ENCODE measurements around the gene NT5DC3. TPM values are rescaled to one million over a fixed set of nuclear protein-coding genes. Genes with fewer than 3 reads are reported as not detected.

NT5DC3 gene
- total RNA-seq: 1 to 10 TPM; 2.7 to 5.3 TPM

DNA sequence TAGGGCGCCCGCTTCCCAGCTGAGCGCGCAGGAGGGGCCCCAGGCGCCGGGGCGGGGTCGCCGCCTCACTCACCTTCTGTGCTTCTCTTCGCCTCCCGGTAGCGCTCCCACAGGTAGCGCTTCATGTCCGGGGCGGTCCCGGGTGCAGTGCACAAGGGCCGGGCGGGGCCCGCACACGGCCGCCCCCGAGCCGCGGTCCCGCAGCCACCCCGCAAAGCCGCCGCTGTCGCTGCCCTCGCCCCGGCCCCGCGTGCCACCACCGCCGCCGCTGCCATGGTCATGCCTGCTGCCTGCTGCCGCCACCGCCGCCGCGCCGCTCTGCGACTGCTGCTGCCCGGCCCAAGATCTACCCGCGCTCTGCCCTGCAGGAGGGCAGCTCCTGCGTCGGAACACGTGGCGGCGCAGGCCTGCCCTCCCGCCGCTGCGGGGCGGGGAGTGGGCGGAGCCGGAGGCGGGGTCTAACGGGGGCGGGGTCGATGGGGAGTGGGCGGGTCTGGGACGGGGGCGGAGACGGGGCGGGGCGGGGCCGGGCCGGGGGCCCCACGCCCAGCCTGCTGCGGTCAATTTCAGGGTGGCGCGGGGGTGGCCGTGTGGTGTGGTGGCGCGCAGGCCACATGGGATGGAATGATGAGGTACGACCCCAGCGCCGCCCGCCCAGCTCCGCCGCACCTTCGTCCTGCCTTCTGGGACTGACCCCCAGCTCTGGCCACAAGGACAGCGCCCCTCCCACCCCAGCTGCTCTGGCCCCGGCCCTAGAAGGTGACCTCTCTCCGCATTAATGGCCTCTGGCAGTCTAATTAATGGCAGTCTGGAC lies at the start of gene NT5DC3:
Gene NT5DC3, minus strand, starts transcription at position 359 of the 814 bp plus-strand sequence. Its CDS starts 78 bp downstream, at position 281.
- Mint-ChIP-seq H3K9me3 (ENCODE audit: low read depth) (no peaks in the 10 kb centered on the region), H3K27me3 (peaks cover 13% of the 10 kb centered on the region), H3K27ac (peak within 1 kb of the TSS; percentile 73), H3K36me3 (peaks cover 3% of the 10 kb centered on the region), H3K4me3 (peak within 1 kb of the TSS; percentile 72), H3K4me1 (peaks cover 21% of the 10 kb centered on the region)
- DNase-seq: peak; percentile 85
- peak; percentile 89 for ATAC-seq
- CTCF ChIA-PET: interaction anchor here (1.3 kb wide), 1 partner anchor 124 kb away, joined by 3 read pairs; the partner anchor contains the start of gene TDG

DNA sequence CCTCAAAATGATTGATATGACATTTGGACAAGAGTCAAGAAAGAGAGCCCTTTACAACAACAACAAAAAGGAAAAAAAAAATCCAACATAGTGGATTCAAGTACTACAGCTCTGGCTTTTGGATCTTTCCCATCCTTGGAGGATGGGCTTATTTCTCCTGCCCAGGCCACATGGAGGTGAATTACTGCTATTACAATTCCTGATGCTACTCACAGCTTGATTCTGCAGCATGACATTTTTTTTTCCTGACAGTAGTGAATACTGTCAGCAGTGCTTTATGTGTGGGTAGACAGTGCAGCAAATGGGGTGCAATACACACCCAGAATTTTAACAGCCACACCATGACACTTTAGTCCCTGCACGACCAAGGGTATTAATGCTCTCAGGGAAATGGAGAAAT lies 46.7 kb upstream of the NT5DC3 start:
- H3K27me3 Mint-ChIP-seq: no peaks in the 10 kb centered on the region
- no peaks in the 10 kb centered on the region for H3K9me3 Mint-ChIP-seq (ENCODE audit: low read depth)
- CTCF ChIA-PET: interaction anchor here (0.9 kb wide), 1 partner anchor 21 kb away, joined by 3 read pairs; no protein-coding TSS in a partner anchor

DNA sequence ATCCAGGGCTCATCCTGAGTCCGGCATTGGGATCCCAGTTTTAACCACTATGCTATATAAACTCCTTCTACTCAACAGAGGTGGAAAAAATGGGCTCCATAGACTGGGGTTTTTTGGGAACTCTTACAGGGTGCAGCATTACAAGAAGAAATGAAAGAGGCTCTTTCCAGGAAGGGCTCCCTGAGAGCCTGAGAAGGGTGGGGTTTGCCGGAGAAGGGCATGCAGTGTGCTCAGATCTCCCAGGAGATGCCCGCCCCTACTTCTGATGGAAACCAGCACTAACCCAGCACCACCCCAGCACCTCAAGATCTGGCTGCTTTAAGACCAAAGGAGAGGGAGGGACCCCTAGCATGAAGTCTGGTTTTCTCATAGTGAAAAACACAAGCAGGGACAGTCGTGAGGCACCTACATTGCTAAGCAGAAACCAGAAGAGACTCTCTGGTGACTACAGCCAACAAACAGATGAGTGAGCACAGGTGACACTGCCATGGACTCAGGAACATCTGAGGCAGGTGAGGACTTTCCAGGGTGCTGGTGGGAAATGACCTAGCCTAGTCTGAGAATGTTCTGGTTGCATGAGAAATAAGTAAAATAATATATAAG lies 45.3 kb upstream of the NT5DC3 start:
- ATAC-seq: no peak
- Mint-ChIP-seq H3K27ac (no peak overlapping the region), H3K9me3 (ENCODE audit: low read depth) (no peaks in the 10 kb centered on the region), H3K4me1 (peaks cover 15% of the 10 kb centered on the region), H3K27me3 (no peaks in the 10 kb centered on the region), H3K4me3 (no peak overlapping the region), H3K36me3 (no peaks in the 10 kb centered on the region)
- DNase-seq: no peak
- CTCF ChIA-PET: no interaction called here

More for the DNA sequence above, 46.7 kb upstream of the NT5DC3 start:
- DNase-seq: no peak
- no peak for ATAC-seq
- H3K4me3 Mint-ChIP-seq: no peak overlapping the region
- no peaks in the 10 kb centered on the region for H3K36me3 Mint-ChIP-seq
- H3K27ac Mint-ChIP-seq: no peak overlapping the region
- peaks cover 15% of the 10 kb centered on the region for H3K4me1 Mint-ChIP-seq

DNA sequence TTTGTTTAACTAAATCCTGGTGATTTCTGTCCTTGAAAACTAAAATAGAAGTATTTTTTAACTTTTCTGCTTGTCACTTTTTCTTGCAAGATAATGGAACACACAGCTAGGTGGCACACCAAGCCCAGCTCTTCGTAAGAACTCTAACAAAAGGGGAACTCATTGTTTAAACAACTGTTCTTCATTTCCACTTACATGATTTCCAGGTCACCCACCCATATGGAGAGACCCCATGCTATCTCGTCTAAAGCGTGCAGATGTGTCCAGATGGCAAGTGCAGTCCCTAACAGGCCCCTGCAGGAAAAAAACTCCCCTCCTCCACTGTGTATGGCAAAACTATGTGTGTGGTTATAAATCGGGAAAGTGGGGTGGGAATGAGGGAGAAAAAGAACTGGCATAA lies 43.3 kb upstream of the NT5DC3 start:
- Mint-ChIP-seq H3K4me1 (peaks cover 22% of the 10 kb centered on the region), H3K4me3 (no peak overlapping the region)
- ATAC-seq: no peak

DNA sequence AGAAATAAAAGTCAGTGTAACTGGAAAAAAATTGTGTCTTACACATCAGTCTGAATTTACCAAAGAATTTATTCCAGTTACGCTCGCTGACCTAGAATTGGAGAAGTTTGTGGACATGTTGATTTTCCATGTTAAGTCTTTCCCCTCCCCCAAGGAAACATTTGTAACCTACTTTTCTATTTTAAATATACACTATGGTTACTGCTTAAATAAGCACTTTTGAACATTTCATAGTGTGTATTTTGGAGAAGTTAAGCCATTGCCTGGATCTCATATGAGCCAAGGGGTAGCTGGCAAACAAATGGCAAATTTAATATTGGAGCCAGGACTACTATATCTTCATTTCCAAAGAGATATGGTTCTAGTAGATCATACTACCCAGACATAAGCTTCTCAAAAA lies 42.9 kb upstream of the NT5DC3 start:
- ATAC-seq (no peak), DNase-seq (no peak)
- no peaks in the 10 kb centered on the region for H3K36me3 Mint-ChIP-seq
- H3K4me3 Mint-ChIP-seq: no peak overlapping the region
- no peaks in the 10 kb centered on the region for H3K9me3 Mint-ChIP-seq (ENCODE audit: low read depth)
- CTCF ChIA-PET: interaction anchor here (0.8 to 2.0 kb wide), 10 partner anchors 17 to 238 kb away, joined by 3 to 11 read pairs (median 4); partner anchors contain the start of genes HSP90B1 and TDG
- H3K4me1 Mint-ChIP-seq: peaks cover 26% of the 10 kb centered on the region
- H3K27me3 Mint-ChIP-seq: no peaks in the 10 kb centered on the region
- no peak overlapping the region for H3K27ac Mint-ChIP-seq

More for the DNA sequence above, 43.3 kb upstream of the NT5DC3 start:
- Mint-ChIP-seq H3K36me3 (no peaks in the 10 kb centered on the region), H3K27me3 (no peaks in the 10 kb centered on the region), H3K9me3 (ENCODE audit: low read depth) (no peaks in the 10 kb centered on the region), H3K27ac (no peak overlapping the region)
- CTCF ChIA-PET: interaction anchor here (0.8 to 2.0 kb wide), 11 partner anchors 17 to 237 kb away, joined by 3 to 11 read pairs (median 3); partner anchors contain the start of genes HSP90B1 and TDG
- peak; percentile 60 for DNase-seq

DNA sequence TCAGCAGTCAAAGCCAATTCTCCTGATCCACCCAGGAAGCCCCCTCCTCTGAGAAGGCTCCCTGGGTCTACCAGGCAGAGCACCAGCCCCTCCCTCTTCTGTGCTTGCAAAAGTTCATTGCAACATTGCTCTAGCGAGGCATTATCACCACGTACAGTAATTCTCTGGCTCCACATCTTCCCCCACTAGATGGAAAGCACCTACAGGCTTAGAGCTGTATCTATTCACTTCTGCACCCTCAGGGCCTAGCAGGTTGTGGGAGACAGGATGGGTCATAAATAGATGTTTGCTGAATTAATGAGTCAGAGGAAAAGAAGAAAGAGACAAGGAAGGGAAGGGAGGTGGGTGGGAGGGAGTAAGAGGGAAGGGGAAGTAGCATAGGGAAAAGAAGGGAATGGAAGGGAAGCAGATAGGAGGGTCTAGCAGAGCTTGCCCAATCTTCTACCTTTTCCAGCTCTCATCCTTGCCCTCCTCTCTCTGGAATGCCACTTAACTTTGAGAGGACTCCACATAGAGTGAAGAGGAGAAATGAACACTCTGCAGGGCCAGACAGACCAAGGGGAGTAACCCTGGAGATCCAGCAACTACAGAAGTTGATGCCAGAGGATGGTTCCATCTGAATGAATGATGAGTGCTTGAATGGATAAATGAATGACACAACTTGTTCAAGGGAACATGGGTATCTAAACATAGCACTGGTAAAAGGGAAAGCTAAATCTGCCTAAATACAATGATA lies 42.0 kb upstream of the NT5DC3 start:
- ATAC-seq (no peak), DNase-seq (no peak)
- Mint-ChIP-seq H3K27ac (no peak overlapping the region), H3K27me3 (no peaks in the 10 kb centered on the region), H3K4me3 (no peak overlapping the region), H3K4me1 (peaks cover 27% of the 10 kb centered on the region), H3K9me3 (ENCODE audit: low read depth) (no peaks in the 10 kb centered on the region), H3K36me3 (no peaks in the 10 kb centered on the region)
- CTCF ChIA-PET: interaction anchor here (0.9 to 2.0 kb wide), 5 partner anchors 45 to 228 kb away, joined by 3 to 6 read pairs (median 4); partner anchors contain the start of gene TDG

DNA sequence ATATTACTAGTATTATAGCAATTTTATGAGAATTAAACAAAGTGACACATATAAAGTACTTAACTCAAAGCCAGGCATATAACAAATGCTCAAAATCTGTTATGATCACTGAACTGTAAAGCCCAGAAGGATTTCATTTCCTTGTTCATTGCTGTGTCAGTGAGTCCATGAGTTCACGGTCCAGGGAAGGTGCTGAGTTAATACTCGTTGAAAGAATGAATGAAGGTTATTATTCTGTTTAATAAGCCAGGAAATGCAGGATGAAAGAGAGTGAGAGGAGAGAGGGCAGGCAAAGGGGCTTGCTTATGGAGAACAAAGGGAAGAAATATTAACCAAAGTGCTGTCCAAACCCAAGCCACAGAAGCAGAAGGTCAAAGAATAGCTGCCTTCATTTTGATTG lies 40.2 kb upstream of the NT5DC3 start:
- no peaks in the 10 kb centered on the region for H3K36me3 Mint-ChIP-seq
- ATAC-seq (no peak), DNase-seq (no peak)
- no peak overlapping the region for H3K27ac Mint-ChIP-seq
- H3K4me3 Mint-ChIP-seq: no peak overlapping the region
- peaks cover 30% of the 10 kb centered on the region for H3K4me1 Mint-ChIP-seq
- no peaks in the 10 kb centered on the region for H3K9me3 Mint-ChIP-seq (ENCODE audit: low read depth)
- no peaks in the 10 kb centered on the region for H3K27me3 Mint-ChIP-seq
- CTCF ChIA-PET: interaction anchor here (1.1 to 2.8 kb wide), 2 partner anchors 44 to 228 kb away, joined by 3 to 10 read pairs; no protein-coding TSS in a partner anchor

DNA sequence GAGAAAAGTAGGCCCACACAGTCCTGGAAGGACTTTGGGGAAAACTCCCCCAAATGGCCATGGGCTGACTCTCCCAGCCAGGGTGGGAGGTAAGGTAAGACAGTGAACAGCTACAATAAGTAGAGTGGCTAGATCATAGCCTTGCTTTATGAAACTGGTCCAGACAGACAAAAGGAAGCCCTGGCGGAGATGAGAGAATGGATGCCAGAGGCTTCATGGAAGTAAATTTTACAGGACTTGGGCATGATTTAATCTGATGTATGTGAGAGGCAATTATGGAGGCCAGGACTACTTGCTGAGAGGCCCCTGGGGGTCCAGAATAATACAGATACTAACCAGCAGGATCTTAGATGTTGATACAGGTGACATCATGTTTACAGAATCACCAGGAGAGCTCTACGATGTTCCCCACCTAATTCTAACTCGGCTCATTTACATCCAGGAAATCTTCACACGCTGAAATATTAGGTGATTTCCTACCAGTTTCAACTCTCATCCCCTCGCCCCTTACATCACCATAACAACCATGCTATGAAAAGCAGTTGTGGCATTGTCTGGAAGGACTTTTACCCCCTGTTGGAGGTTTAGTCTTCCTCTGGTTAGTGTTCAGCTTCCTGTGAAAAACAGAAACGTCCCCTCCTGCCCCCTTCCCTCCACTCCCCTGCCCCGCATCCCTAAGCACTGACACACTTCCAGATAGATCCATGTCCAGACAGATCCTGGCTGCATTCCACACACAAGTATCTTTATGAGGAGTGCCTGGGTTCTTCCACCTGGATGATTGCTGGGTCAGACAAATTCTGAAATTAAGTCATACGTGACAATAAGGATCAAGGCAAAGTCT lies 39.5 kb upstream of the NT5DC3 start:
- no peak overlapping the region for H3K27ac Mint-ChIP-seq
- H3K9me3 Mint-ChIP-seq (ENCODE audit: low read depth): no peaks in the 10 kb centered on the region
- H3K27me3 Mint-ChIP-seq: no peaks in the 10 kb centered on the region
- CTCF ChIA-PET: interaction anchor here (0.8 to 2.8 kb wide), 6 partner anchors 14 to 229 kb away, joined by 3 to 10 read pairs (median 4); no protein-coding TSS in a partner anchor
- no peak for ATAC-seq
- H3K4me1 Mint-ChIP-seq: peaks cover 29% of the 10 kb centered on the region
- no peaks in the 10 kb centered on the region for H3K36me3 Mint-ChIP-seq
- no peak overlapping the region for H3K4me3 Mint-ChIP-seq
- no peak for DNase-seq

DNA sequence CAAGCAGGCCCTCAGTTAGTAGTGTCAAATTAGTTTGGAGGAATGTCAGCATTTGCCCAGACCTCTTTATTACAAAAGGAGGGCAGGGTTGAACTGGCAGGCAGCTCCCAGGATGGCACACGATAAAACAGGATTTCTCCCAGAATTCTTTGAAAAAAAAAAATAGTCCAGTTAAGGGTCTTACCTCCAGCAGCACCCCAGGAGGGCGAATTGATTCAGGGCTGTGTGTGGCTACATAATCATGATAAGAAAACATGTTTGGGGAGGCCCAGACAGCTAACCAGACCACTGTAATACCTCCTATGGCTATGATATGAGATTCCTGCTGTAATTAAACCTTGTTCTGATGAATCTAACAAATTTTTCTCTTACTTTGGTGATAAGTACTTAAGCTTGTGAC lies 38.8 kb upstream of the NT5DC3 start:
- CTCF ChIA-PET: interaction anchor here (0.8 to 2.8 kb wide), 6 partner anchors 15 to 230 kb away, joined by 3 to 10 read pairs (median 4); no protein-coding TSS in a partner anchor
- Mint-ChIP-seq H3K27ac (no peak overlapping the region), H3K4me3 (no peak overlapping the region), H3K27me3 (no peaks in the 10 kb centered on the region), H3K36me3 (no peaks in the 10 kb centered on the region), H3K4me1 (peaks cover 29% of the 10 kb centered on the region), H3K9me3 (ENCODE audit: low read depth) (no peaks in the 10 kb centered on the region)
- ATAC-seq (no peak), DNase-seq (no peak)

DNA sequence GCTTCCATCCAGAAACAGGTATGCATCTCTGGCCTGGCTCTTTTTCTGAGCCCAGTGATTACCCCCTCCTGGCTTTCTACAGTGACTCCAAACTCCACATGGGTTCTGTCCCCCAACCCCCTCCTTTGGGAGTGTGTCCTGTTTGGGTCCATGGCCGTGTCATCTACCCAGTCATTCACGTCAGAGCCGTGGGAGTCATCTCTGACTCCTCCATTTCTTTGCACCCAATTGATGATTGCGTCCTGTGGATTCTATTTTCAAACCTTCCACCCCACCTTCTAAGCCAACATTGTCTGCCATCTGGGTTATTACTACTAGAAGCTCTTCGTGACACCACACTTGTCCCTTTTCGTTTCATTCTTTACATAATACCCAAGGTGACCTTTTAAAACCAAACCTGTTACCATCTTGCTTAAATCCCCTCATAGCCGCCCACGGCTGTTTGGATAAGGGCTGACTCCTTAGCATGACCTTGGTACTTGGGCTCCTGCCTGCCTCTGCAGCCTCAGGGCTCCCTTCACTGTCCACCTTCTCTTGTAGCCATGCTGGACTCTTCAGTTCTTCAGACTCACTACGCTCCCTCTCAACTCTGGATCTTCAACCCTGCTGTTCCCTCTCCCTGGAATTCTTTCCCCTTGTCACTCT lies 38.1 kb upstream of the NT5DC3 start:
- Mint-ChIP-seq H3K27me3 (no peaks in the 10 kb centered on the region), H3K36me3 (no peaks in the 10 kb centered on the region), H3K27ac (no peak overlapping the region), H3K4me1 (peaks cover 22% of the 10 kb centered on the region), H3K4me3 (no peak overlapping the region), H3K9me3 (ENCODE audit: low read depth) (no peaks in the 10 kb centered on the region)
- CTCF ChIA-PET: interaction anchor here (0.7 to 2.8 kb wide), 7 partner anchors 10 to 234 kb away, joined by 3 to 14 read pairs (median 6); no protein-coding TSS in a partner anchor
- ATAC-seq (no peak), DNase-seq (no peak)

DNA sequence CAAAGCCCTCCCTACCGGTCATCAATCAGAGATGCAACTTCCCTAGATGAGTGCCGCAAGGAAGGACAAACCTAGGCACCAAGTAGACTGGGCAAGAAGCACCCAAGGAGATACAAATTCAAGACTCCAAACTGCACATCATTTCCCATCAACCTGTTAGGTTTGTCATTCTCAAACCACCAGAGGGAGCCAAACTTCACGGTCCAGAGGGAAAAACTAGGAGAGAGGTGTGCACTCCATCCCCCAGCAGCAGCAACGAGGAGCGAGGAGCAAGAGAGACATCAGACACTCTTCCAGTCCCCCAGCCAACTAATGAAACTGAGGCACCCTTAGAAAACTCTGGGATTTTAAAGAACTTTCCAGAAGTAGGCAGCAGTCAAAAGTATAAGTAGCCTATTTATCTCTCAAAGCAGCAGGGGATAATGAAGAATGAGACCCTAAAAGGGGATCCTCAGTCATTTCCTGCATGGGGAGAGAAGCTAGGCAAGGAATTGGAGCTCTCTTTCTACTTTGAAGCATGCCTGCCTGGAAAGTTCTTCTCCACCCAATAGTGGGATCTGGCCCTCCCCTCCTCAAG lies 37.0 kb upstream of the NT5DC3 start:
- no peak overlapping the region for H3K27ac Mint-ChIP-seq
- H3K9me3 Mint-ChIP-seq (ENCODE audit: low read depth): no peaks in the 10 kb centered on the region
- no peak overlapping the region for H3K4me3 Mint-ChIP-seq
- DNase-seq: peak; percentile 68
- H3K36me3 Mint-ChIP-seq: no peaks in the 10 kb centered on the region
- peaks cover 22% of the 10 kb centered on the region for H3K4me1 Mint-ChIP-seq
- H3K27me3 Mint-ChIP-seq: no peaks in the 10 kb centered on the region
- CTCF ChIA-PET: interaction anchor here (0.6 to 2.2 kb wide), 8 partner anchors 11 to 235 kb away, joined by 3 to 14 read pairs (median 4); no protein-coding TSS in a partner anchor
- peak; percentile 81 for ATAC-seq

Data from activated CD8-positive, alpha-beta memory T cell treated with anti-CD3 and anti-CD28 coated beads, Interleukin-2, amount 10 ng/mL, durations not matched to agents 7 days and 5 days (primary cell).